HG03103 (cell line): ENCODE data around the gene HCFC1.
"Not testable (repeated sequence)": the region's sequence is repeated elsewhere in the genome, so short reads cannot be mapped to it uniquely, and the experiment has no call there.

Experiments used
- ATAC-seq: cut with Tn5 transposase; IDR thresholded peaks from one replicate; pipeline ENCODE4 v1.9.1; 2021; ENCODE audit warnings: low read depth; ENCODE audit not compliant: unreplicated experiment

The HCFC1 gene

DNA sequence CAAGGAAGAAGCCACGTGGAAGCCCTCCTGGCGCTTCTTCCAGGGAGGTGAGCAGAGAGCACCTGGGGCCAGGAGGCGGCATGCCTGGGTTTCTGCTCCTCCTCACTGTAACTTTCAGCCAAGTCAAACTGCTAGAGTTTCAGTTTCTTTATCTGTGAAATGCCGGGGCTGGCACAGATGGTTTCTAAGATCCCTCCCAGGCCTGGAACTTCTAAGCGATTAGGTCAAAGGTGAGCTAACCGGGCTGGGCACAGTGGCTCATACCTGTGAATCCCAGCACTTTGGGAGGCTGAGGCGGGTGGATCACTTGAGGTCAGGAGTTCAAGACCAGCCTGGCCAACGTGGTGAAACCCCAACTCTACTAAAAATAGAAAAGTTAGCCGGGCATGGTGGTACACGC, 8.8 kb upstream of the HCFC1 start:
- not testable (repeated sequence) for ATAC-seq

DNA sequence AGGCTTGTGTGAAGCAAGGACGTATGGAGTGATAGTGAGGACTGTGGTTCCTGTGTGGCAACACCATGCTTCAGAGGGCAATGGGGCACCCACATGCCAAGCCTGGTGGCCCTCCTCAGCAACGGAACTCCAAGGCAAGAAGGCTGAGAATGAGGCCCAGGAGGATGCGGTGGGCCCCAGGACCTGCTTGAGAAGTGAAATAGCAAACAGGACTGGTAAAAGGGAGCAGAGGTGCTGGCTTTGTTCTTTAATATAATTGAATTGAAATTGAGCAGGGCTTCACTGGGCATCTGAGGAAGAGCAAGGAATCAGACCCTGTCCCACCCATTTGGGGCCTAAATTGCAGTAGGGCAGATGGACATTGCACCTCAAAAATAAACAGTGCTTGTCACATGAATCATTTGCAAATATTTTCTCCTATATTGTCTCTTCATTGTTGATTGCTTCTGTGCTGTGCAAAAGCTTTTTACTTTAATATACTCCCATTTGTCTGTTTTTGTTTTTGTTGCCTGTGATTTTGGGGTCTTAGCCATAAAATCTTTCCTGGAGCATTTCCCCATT, 3.2 kb upstream of the HCFC1 start:
- no peak for ATAC-seq

DNA sequence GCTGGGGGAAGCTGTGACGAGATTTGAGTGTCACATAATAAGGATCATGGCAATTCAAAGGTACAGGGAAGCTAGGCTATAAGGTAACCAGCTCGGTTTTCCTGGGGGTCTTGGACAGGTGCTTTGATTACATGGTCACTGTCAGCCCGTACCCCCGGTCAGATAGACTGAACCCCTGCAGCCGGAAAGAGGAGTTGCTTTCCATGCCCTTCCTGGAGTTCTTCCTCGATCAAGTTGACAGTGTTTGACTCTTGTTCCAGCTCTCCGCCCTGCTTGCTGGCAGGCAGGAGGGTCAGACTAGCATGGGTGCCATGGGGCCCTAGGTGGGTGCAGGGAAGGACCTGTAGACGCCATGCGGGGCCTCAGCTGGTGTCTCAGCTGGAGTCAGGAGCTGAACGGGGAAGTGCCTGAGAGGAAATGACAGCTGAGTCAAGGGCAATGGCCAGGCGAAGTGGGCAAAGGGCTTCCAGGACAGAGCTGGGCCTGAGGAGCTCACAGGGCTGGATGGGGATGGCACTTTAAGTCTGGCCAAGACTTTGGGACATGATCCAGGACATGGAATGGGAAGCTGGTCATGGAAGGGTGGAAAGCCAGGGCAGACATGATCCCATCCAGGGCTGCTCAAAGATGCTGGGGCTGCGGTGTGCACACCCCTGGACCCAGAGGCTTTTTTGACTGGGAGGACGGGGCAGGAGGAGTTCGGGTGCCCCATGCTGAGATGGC, 2.5 kb upstream of the HCFC1 start:
- no peak for ATAC-seq

DNA sequence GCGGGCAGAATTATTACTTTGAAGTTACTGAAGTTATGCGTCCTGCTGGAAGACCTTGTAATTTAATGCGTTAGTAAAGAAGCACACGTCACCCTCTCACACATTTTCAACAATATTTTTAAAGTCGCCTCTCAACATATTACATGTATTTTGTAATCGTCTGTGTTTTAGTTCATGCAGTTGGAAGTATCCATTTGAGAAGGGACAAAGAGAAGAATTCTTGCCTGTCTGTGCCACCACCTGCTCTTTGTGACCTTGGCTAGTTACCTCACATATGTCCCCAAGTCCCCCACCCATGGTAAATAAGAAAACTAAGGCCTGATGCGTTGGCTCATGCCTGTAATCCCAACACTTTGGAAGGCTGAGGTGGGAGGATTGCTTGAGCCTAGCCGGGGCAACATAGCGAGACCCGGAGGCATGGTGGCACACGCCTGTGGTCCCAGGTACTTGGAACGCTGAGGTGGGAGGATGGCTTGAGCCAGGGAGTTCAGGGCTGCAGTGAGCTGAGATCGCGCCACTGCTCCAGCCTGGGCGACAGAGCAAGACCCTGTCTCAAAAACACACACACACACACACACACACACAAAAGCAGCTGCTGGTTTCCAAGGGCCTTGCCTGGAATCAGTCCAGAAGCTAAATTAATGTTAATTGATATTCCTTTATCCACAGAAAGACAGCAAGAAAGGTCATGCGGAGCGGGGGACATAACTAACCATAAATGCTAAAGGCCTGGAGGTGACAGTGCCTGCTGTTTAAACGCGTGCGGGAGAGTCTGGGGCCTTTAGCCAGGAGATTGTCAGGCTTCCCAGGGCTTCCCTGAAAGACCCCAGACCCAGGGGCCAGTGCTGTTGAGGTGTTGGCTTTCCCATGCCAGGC, 1.7 kb upstream of the HCFC1 start:
- no peak for ATAC-seq

DNA sequence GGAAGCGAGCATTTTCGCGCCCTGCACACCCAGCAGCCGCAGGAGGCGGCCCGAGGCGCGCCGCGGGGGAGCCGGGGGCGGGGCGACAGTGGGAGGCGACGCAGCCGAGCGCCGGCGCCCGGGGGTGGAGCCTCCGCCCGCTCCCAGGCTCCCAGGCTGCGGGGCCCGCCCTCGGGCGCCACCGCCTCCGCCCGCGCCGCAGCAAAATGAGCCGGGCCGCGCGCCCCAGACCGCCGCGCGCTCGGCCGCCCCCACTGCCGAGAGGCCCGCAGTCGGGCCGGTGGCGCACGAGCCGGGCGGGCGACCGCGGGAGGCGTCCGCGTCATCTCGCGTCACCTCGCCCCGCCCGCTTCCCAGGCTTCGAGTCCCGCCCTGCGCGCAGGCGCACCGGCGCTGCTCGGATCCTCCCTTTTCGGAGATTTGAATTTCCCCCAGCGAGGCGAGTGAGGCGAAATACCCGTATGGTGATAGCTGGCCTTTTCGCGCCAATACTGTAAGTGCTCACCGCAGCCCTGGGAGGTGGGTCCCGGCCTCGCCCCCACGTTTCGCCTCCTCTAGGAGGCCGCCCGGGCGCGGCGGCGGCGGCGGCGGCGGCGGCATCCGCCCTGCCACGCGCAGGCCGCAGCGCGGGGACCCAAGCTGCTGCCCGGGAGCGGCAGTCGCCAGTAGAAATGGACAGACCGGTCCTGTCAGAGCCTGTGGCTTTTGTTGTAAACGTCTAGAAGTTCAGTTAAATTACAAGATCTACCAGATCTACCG, 929 bp upstream of the HCFC1 start, which contains the start of gene TMEM187:
Gene TMEM187 (plus strand): TSS at position 387 of the 759 bp plus-strand sequence. CDS start 9,309 bp downstream, outside the sequence.
- peak; percentile 41 for ATAC-seq

DNA sequence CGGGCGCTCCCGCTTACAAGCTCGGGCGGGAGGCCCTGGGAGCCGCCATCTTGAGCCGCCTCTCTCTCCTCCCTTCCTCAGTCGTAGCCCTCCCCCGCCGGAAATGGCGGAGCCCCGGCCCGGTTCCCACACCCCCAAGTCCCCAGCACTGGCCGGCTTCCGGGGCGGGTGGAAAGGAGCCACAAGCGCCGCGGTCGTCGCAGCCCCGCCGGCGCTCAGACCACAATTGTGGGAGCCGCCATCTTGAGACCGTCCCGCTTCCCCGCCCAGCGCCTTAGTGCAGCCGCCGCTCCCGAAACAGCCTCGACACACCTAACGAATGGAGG, 531 bp downstream of the HCFC1 start:
- peak; percentile 23 for ATAC-seq

DNA sequence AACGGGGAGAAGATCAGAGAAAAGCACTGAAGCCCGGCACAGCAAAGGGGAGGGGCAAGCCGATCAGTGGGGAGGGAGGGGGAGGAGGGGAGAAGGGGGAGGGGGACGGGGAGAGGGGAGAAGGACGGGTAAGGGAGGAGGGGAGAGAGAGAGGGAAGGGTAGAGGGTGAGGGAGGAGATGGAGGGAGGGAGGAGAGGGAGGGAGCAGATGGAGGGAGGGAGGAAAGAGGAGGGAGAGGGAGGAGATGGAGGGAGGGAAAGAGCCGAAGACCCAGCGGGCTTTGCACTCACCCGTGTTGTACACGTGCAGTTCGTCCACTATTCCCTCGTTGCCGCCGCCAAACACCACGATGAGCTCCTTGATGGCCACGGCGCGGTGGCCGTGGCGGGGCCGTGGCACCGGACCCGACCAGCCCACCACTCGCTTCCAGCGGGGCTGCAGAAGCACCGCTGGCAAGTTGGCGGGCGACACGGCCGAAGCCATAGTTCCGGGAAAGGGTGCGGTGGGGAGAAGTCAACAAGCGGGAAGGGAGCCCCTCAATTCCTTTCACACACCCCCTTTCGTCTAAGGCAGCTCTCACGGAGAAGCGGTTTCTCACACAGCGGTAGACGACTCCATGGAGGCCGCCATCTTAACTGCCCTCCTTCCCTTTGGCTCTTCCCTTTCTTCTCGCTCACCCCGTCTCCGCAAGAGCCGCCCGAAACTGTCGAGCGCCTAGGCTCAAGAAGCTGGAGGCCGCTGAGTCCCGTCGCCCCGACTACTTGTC, 1.1 kb downstream of the HCFC1 start:
- ATAC-seq, result no peak

DNA sequence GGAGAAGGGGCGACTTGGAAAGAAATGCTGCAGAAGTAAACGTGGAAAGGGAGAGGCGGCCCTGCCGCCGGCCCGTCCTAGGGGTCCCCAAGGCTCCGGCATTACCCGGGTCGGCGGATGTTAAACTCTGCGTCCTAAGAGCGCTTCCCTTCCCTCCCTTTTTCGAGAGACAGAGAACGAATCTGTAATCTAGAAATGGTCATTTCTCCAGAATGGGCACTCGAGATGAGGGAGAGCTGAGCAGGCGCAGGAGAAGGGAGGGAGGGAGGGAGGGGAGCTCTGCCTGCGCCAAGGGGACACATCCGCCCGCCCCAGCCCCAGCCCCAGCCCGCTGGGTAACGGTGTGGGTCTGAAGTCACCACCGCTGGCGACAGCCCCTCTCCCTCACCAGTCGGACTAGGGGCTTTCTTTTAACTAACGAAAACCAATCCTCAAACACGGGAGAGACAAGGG, 1.7 kb downstream of the HCFC1 start:
- no peak for ATAC-seq

DNA sequence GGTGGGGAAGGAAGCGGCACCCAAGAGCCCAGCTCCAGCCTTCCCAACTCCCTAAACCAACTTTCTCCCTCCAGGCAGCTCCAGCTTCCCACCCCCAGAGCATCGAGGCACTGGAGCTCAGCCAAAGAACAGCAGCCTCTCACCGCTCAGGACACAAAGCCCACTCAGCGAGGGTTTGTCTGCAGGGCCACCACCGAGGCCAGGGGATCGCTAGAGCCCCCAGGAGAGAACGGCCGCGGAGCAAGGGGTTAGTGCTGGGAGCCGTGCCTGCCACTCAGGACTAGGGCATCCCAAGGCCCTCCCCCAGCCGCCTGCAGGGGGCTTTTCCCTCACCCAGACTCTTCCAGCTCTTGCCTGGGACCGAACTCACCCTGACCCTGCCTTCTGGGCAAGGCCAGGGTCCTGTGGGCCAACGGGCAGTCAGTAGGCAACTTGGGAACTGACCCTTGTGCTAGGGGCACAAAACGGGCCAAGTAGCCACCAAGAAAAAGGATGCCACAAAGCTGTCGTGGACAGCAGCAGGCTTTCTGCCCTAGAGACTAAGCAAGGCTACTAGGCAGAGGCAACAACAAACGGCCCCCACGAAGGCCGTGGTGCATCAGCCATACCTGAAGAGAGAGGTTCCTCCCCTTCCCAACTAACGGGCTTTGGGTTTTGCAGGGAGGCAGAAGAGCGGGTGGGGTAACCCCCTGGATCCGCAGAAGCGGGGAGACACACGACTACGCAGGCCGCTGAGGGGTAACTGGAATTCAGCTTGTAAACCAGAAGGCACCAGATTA, 2.3 kb downstream of the HCFC1 start:
- ATAC-seq, result no peak

DNA sequence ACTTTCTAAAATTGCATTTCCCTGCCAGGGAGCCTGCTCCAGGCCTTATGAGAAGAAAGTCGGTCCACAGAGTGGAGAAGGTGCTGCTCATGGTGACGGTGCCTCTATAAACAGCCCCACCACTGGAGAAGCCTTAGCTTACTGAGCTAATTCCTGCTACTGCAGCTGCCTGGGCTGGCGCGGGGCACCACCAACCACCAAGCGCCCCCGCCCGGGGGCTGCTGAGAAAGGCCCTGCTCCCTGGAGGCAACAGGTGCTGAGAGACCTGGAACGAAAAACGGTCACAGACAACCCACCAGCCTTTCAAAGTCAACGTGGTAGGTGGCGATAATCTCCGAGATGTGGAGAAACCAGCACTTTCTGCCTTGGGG, 2.9 kb downstream of the HCFC1 start:
- ATAC-seq, result no peak

DNA sequence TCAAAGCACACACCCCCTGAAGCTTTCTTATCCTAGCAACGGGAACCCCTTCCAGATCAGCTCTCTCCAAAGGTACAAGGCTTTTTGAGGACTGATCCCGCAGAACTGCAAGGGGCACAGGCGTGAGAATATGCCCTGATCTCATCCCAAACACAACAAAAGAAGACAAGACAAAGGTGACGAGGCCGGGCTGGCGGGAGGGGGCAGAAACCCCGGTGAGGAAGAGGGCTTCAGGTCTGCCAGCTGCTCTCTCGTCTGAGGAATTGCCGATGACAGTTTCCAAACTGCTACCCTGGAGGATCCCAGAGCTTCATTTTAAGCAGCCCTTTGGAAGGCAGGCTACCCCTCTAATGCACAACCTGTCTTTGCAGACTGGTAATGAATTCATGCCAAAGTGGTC, 3.4 kb downstream of the HCFC1 start:
- no peak for ATAC-seq

DNA sequence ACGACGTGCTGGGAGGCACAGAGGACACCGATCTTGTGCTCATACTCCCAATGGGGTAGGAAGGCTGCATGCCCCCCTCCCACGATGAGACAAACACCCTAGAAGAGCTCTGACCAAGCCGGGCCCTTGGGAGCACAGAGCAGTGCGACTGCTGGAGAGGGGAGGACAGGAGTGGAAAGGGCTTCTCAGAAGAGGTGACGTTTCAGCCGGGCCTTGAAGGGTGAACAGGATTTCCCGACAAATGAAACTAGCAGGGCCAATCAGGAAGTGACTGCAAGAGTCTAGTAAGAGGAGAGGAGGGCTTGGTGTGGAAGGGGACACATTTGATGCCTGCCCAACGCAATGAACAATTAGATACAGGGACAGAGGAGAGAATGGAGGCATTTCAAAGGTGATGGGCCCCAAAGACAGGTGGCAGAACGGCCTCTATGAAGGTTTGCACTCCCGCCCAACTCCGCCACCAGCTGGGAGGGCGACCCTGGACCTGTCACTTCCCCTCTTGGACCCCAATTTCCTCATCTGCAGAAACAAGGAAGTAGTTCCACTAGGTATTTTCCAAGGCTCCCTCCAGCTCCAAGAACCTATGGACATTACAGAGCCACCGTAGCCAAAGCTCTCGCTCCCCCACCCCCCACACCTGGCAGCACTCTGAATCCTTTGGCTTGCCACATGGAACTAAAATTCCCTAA, 3.9 kb downstream of the HCFC1 start:
- no peak for ATAC-seq

DNA sequence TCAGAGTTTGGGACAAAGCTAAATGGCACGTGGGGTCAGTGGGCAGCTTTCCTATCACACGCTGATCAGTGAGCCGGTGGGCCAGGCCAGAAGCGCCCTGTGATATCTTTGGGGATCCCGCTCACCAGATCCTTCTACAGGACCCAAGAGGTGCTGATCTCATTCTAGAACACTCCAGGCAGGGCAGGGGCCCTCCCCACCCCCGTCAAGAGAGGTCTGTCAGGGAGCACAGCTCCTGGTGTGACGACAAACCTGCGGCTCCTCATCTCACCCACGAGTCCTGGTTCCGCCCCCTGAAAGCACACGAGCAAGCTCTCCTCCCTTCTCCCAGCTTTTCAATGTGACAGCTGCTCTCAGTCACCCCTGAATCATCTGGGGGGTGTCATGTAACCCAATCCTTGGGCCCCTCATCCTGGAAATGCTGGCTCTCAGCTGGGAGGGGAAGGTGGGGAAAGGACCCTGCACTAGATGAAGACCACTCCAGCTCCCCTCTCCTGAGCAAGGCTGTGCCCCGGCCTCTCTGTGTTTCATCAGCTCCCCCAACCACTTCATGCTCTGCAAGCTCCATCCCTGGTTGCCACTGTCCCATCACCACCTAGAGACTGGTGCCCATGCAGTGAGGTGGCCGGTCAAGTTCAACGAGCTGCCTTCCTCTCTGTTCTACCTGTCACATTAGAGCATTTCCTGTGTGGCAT, 4.6 kb downstream of the HCFC1 start:
- ATAC-seq, result no peak

DNA sequence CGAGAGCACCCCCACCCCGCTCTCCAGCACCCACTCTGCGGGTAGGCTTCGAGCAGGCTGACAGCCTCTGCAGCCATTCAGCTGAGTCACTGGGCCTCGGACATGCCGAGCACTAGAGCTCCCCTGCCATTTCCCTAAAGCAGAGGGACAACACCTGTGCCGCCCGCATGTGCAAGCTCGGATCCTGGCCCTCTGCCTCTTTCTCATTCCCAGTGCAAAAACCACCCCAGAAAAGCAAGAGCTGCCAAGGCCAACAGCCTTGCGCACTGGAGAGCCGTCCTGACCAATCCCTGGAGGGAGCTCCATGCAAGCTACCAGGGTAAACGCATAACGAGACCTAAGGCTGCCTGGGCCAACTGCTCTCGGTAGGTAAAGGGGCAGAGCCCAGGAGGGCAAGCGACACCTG, 5.3 kb downstream of the HCFC1 start:
- no peak for ATAC-seq

DNA sequence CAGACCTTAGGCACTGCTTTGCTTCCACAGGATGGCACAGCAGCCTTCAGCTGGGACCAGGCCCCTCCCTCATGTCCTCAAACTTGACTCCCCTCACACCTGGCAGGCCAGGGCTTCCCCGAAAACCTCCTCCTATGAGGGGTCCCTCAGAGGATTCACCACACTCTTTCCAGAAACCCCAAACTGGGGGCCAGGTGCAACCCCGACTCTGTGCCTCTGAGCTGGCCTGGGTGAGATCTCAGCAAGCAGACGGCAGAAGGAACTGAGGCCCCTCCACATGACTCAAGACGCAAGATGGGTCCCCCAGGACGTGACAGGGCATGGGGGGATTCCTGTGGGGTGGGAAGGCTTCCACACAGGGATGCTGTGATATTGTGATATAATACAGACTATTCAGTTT, 6.2 kb downstream of the HCFC1 start:
- no peak for ATAC-seq

DNA sequence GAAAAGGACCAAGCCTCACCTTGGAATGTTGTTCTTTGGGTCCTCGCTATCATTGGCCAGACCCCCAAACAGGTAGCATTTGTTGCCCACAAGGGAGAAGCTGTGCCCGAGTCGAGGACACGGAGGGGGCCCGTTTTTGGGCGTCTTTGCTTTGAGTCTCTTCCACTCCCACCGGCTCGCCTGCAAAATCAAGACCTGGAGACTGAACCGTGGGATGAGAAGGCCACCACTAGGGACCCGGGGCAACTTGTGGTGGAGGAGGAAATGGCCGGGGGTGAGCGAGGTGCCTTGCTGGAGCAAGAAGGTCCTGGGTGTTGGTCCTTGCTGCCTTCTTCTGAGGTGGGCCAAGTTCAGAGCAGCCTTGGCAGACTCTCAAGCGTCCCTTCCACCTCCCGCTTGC, 7.5 kb downstream of the HCFC1 start:
- no peak for ATAC-seq

DNA sequence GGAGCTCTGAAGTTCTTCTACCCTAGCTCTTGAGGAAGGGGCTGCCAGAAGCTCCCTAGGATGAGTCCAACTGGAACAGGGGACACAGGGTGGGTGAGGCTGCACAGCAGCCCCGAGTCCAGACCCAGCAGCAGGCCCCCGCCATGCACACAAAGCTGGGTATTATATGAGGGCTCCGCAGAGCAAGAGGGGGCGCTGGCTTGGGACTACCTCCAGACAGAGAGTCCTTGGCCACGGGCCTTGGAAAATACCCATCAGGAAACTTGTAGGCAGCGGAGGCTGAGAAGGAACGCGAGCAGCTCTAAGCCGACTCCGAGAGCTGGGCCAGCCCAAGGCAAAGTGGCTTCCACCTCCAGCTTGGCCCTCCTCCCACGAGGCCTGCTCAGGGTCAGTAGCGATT, 8.1 kb downstream of the HCFC1 start:
- no peak for ATAC-seq

DNA sequence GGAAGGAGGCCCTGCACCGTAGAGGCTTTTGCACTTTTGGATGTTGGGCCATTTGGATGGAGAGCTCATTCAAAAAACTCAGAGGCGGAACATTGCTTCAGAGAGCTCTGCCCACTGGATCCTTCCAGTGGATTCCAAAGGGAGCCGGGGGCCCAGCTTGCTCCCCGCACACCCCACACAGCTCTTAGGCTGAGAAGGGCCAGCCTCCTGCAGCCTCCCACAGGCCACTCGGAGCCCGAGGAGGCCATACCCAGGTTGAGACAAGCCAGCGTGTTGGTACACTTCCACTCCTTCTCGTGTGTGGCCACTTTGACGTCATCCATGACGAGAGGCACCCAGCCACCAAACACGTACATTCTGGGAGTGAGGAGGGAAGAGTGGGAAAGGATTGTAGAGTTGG, 10.3 kb downstream of the HCFC1 start:
- ATAC-seq, result no peak
